Measurements from ENCODE around the gene PCSK5. TPM values are rescaled to one million over a fixed set of nuclear protein-coding genes. Genes with fewer than 3 reads are reported as not detected.
"Not testable (repeated sequence)": the region's sequence is repeated elsewhere in the genome, so short reads cannot be mapped to it uniquely, and the experiment has no call there.

Gene PCSK5
- total RNA-seq, 4 donors from 2014 or later: 22.0 to 37.4 (median 27.8) TPM

- H3K4me3 ChIP-seq: no peak overlapping the region
- H3K9me3 ChIP-seq: no peaks in the 10 kb centered on the region
- no peaks in the 10 kb centered on the region for H3K27me3 ChIP-seq
- intact Hi-C loops (cut with DNase I): loop anchor here (5.0 kb wide), 1 partner anchor 591 kb away; no protein-coding TSS in a partner anchor
- H3K36me3 ChIP-seq: no peaks in the 10 kb centered on the region
- H3K4me1 ChIP-seq: no peaks in the 10 kb centered on the region
- WGBS: 78% methylated on average over 3 of the region's 3 CpGs
- TF ChIP-seq CTCF (IDR thresholded peaks at IDR 0.05) (no peak), POLR2A (IDR thresholded peaks at IDR 0.05; ENCODE audit: low read depth) (no peak), POLR2AphosphoS5 (IDR thresholded peaks at IDR 0.05) (no peak), EP300 (IDR thresholded peaks at IDR 0.05) (no peak)
- DNase-seq (ENCODE audit: extremely low spot score): no peak
- H3K27ac ChIP-seq (replicated peaks in 1 of 4): no peak overlapping the region
Observed at GRCh38 chr9:75858497-75859092, 31.9 kb upstream of the PCSK5 start.

- H3K27ac ChIP-seq (replicated peaks in 1 of 4): no peak overlapping the region
- TF ChIP-seq EP300 (IDR thresholded peaks at IDR 0.05): no peak
- no peak for TF ChIP-seq CTCF (IDR thresholded peaks at IDR 0.05)
- TF ChIP-seq POLR2A (IDR thresholded peaks at IDR 0.05; ENCODE audit: low read depth): no peak
- TF ChIP-seq POLR2AphosphoS5 (IDR thresholded peaks at IDR 0.05): no peak
- intact Hi-C loops (cut with DNase I): no loop called here
- WGBS: 44% methylated on average over 4 of the region's 4 CpGs
- DNase-seq (ENCODE audit: extremely low spot score): no peak
- H3K27me3 ChIP-seq: no peaks in the 10 kb centered on the region
- H3K4me1 ChIP-seq: no peaks in the 10 kb centered on the region
- H3K4me3 ChIP-seq: no peak overlapping the region
- H3K9me3 ChIP-seq: no peaks in the 10 kb centered on the region
- H3K36me3 ChIP-seq: no peaks in the 10 kb centered on the region
Observed at GRCh38 chr9:75864266-75864665, 26.2 kb upstream of the PCSK5 start.

GRCh38 chr9:75866273-75866871 is 24.1 kb upstream of the PCSK5 start:
- TF ChIP-seq CTCF (IDR thresholded peaks at IDR 0.05) (peak; percentile 67 to 83 (median 69)), EP300 (IDR thresholded peaks at IDR 0.05) (no peak)

GRCh38 chr9:75868526-75868925 is 21.9 kb upstream of the PCSK5 start:
- intact Hi-C loops (cut with DNase I): loop anchor here (5.0 kb wide), 1 partner anchor 606 kb away; no protein-coding TSS in a partner anchor
- H3K36me3 ChIP-seq; DNase-seq (ENCODE audit: extremely low spot score); H3K4me1 ChIP-seq; H3K4me3 ChIP-seq; H3K27me3 ChIP-seq; H3K9me3 ChIP-seq; H3K27ac ChIP-seq (replicated peaks in 1 of 4): not testable (repeated sequence)
- WGBS: 90% methylated on average over 2 of the region's 2 CpGs

More at GRCh38 chr9:75866273-75866871, 24.1 kb upstream of the PCSK5 start:
- Histone ChIP-seq H3K27me3 (no peaks in the 10 kb centered on the region), H3K36me3 (no peaks in the 10 kb centered on the region), H3K4me3 (no peak overlapping the region), H3K27ac (replicated peaks in 1 of 4) (no peak overlapping the region), H3K9me3 (no peaks in the 10 kb centered on the region), H3K4me1 (no peaks in the 10 kb centered on the region)
- WGBS: 60% methylated on average over 2 of the region's 2 CpGs
- DNase-seq (ENCODE audit: extremely low spot score): peak; percentile 89
- intact Hi-C loops (cut with DNase I): loop anchor here (2.0 to 5.0 kb wide), 2 partner anchors 436 to 604 kb away; no protein-coding TSS in a partner anchor

- H3K27me3 ChIP-seq: no peaks in the 10 kb centered on the region
- H3K4me1 ChIP-seq: no peaks in the 10 kb centered on the region
- WGBS: 57% methylated on average over 3 of the region's 3 CpGs
- intact Hi-C loops (cut with DNase I): loop anchor here (5.0 kb wide), 1 partner anchor 607 kb away; no protein-coding TSS in a partner anchor
- no peak overlapping the region for H3K4me3 ChIP-seq
- TF ChIP-seq CTCF (IDR thresholded peaks at IDR 0.05) (no peak), POLR2AphosphoS5 (IDR thresholded peaks at IDR 0.05) (no peak), POLR2A (IDR thresholded peaks at IDR 0.05; ENCODE audit: low read depth) (no peak), EP300 (IDR thresholded peaks at IDR 0.05) (no peak)
- no peaks in the 10 kb centered on the region for H3K9me3 ChIP-seq
- no peak overlapping the region for H3K27ac ChIP-seq (replicated peaks in 1 of 4)
- H3K36me3 ChIP-seq: no peaks in the 10 kb centered on the region
- no peak for DNase-seq (ENCODE audit: extremely low spot score)
Observed at GRCh38 chr9:75869236-75869635, 21.2 kb upstream of the PCSK5 start.
